Osteoblast (primary cell): ENCODE data around the gene KRT35. TPM values are rescaled to one million over a fixed set of nuclear protein-coding genes. Genes with fewer than 3 reads are reported as not detected.
"Not testable (repeated sequence)": the region's sequence is repeated elsewhere in the genome, so short reads cannot be mapped to it uniquely, and the experiment has no call there.

Experiments
- DNase-seq: peaks from one replicate; pipeline ENCODE4 v3.0.0; 2011; ENCODE audit warnings: low spot score, mixed read lengths; ENCODE audit not compliant: insufficient read length; ENCODE audit errors: missing footprints
- H2AFZ ChIP-seq: 2 replicates; pipeline ENCODE4 v1.6.0; 2011; ENCODE audit warnings: mild to moderate bottlenecking, low read length
- H3K27ac ChIP-seq: 2 replicates; pipeline ENCODE4 v1.5.1; 2011; ENCODE audit warnings: mild to moderate bottlenecking, low read depth, low read length, moderate library complexity
- H3K27me3 ChIP-seq: 2 replicates; pipeline ENCODE4 v1.6.0; 2012; ENCODE audit warnings: mild to moderate bottlenecking, control low read depth, inconsistent platforms, low read length, moderate library complexity; ENCODE audit not compliant: insufficient read depth
- H3K36me3 ChIP-seq: 2 replicates; pipeline ENCODE4 v1.5.1; 2011; ENCODE audit warnings: mild to moderate bottlenecking, low read length, control low read depth, moderate library complexity; ENCODE audit not compliant: insufficient read depth
- H3K4me1 ChIP-seq: 2 replicates; pipeline ENCODE4 v1.5.1; 2011; ENCODE audit warnings: mild to moderate bottlenecking, low read length, control low read depth, moderate library complexity; ENCODE audit not compliant: insufficient read depth
- H3K4me2 ChIP-seq: 2 replicates; pipeline ENCODE4 v1.6.0; 2011; ENCODE audit warnings: mild to moderate bottlenecking, low read length; ENCODE audit not compliant: insufficient read depth
- H3K4me3 ChIP-seq: fragments of 200-600 bp; sonication (generic); 3 replicates; pipeline ENCODE4 v1.5.1; 2012; ENCODE audit warnings: mild to moderate bottlenecking, low read length, inconsistent platforms; ENCODE audit not compliant: insufficient read depth
- H3K79me2 ChIP-seq: 2 replicates; pipeline ENCODE4 v1.6.0; 2012; ENCODE audit warnings: mild to moderate bottlenecking, low read length, control low read depth, inconsistent platforms; ENCODE audit not compliant: insufficient read depth
- H3K9me3 ChIP-seq: 2 replicates; pipeline ENCODE4 v1.5.1; 2011; ENCODE audit warnings: low read depth, low read length, control low read depth
- H4K20me1 ChIP-seq: 2 replicates; pipeline ENCODE4 v1.6.0; 2012; ENCODE audit warnings: mild to moderate bottlenecking, low read length, control low read depth; ENCODE audit not compliant: insufficient read depth
- CTCF ChIP-seq: IDR thresholded peaks from 2 replicates; pipeline ENCODE4 v1.5.1; 2011; ENCODE audit warnings: mild to moderate bottlenecking, low read depth, low read length, moderate library complexity; ENCODE audit errors: extremely low read depth
- total RNA-seq: library from RNA; depleted of rRNA; stranded (reverse); fragments of >200 nt; gene quantifications from 2 replicates; pipeline ENCODE4 v1.2.3, GENCODE V29; 2012

The KRT35 gene
- total RNA-seq, 1 donor, result not detected

DNA sequence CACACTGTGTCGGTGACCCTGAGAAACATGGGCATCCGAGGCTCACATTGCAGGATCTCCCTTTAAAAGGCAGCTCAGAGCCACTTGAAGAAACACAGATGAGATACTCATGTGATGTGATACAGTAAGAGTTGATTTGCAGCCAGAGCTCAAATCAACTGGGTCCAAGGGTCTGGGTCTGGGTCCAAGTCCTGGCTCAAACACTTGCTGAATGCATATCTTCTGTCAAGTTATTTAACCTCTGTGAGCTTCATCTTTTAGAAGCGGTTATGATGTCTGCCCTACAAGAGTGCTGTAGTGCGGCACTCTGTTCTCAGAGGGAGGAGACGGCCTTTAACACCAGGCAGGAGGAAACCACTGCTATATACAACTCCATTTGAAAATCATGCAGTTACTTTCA lies 46.5 kb downstream of the KRT35 start:
- TF ChIP-seq CTCF, result no peak
- Histone ChIP-seq H3K4me2 (no peak overlapping the region), H3K36me3 (no peaks in the 10 kb centered on the region), H3K4me3 (no peak overlapping the region), H3K27ac (no peak overlapping the region), H3K79me2 (no peaks in the 10 kb centered on the region), H4K20me1 (no peaks in the 10 kb centered on the region), H3K27me3 (no peaks in the 10 kb centered on the region), H3K9me3 (no peaks in the 10 kb centered on the region), H2AFZ (peak overlapping the region; percentile 2), H3K4me1 (no peaks in the 10 kb centered on the region)
- no peak for DNase-seq

GRCh38 chr17:41434005-41434404 lies 46.9 kb downstream of the KRT35 start:
- TF ChIP-seq CTCF, result no peak
- Histone ChIP-seq H3K4me3 (no peak overlapping the region), H3K4me2 (no peak overlapping the region), H3K4me1 (no peaks in the 10 kb centered on the region), H3K27ac (no peak overlapping the region), H3K36me3 (no peaks in the 10 kb centered on the region), H3K79me2 (no peaks in the 10 kb centered on the region), H3K9me3 (no peaks in the 10 kb centered on the region), H4K20me1 (no peaks in the 10 kb centered on the region), H2AFZ (peak overlapping the region; percentile 2), H3K27me3 (no peaks in the 10 kb centered on the region)
- DNase-seq, result peak; percentile 17

- no peaks in the 10 kb centered on the region for H3K4me1 ChIP-seq
Observed at GRCh38 chr17:41433586-41433985, 47.4 kb downstream of the KRT35 start.

GRCh38 chr17:41430376-41430775 lies 50.6 kb downstream of the KRT35 start:
- not testable (repeated sequence) for H3K36me3 ChIP-seq, H3K79me2 ChIP-seq, H4K20me1 ChIP-seq

More at GRCh38 chr17:41433586-41433985, 47.4 kb downstream of the KRT35 start:
- Histone ChIP-seq H3K79me2 (no peaks in the 10 kb centered on the region), H3K9me3 (no peaks in the 10 kb centered on the region), H2AFZ (no peak overlapping the region), H4K20me1 (no peaks in the 10 kb centered on the region), H3K4me3 (no peak overlapping the region), H3K27me3 (no peaks in the 10 kb centered on the region), H3K4me2 (no peak overlapping the region), H3K27ac (no peak overlapping the region), H3K36me3 (no peaks in the 10 kb centered on the region)
- DNase-seq, result no peak
- TF ChIP-seq CTCF, result no peak

More at GRCh38 chr17:41430376-41430775, 50.6 kb downstream of the KRT35 start:
- H3K4me2 ChIP-seq, H3K4me3 ChIP-seq, DNase-seq, H3K27ac ChIP-seq, H2AFZ ChIP-seq, H3K4me1 ChIP-seq, H3K27me3 ChIP-seq, H3K9me3 ChIP-seq: not testable (repeated sequence)
